Umbilical cord (tissue), 2 donors: ENCODE measurements around the gene IKZF4. TPM values are rescaled to one million over a fixed set of nuclear protein-coding genes. Genes with fewer than 3 reads are reported as not detected.
A peak's percentile ranks its signal among the peaks of the same experiment; 100 is the strongest.
"Not testable (repeated sequence)": the region's sequence is repeated elsewhere in the genome, so short reads cannot be mapped to it uniquely, and the experiment has no call there.

Experiments
- DNase-seq: peaks from one replicate; pipeline ENCODE4 v3.0.0-alpha.2; 2015; ENCODE audit warnings: low spot score
- total RNA-seq: library from RNA; depleted of rRNA; stranded (reverse); fragments of >200 nt; gene quantifications from one replicate; pipeline ENCODE4 v1.2.3, GENCODE V29; 2014; ENCODE audit warnings: low replicate concordance; ENCODE audit not compliant: insufficient read depth

The IKZF4 gene
- total RNA-seq, 1 donor from 2014 or later = 4.3 TPM

GRCh38 chr12:56040151-56040550 is 19.3 kb downstream of the IKZF4 start:
- DNase-seq = no peak

- no peak for DNase-seq
Measured at GRCh38 chr12:56040963-56041551, 20.2 kb downstream of the IKZF4 start.

- DNase-seq = peak; percentile 100
Measured at GRCh38 chr12:56041552-56042429, 20.9 kb downstream of the IKZF4 start, which contains the start of gene RPS26. RPS26 (plus strand) TSS chr12:56041918; CDS start chr12:56042167, 249 bp downstream.

DNA sequence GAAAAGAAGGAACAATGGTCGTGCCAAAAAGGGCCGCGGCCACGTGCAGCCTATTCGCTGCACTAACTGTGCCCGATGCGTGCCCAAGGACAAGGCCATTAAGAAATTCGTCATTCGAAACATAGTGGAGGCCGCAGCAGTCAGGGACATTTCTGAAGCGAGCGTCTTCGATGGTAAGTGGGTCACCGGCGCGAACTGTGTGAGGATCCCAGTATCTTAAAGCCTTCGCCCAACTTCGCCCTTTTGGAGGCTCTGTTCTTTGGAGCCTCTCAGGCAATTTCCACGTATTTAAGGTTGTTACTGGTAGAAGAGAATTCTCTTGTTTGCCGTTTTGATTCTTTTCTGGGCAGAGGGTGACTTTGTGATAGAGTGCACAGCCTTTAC is 21.6 kb downstream of the IKZF4 start:
- DNase-seq = not testable (repeated sequence)

- DNase-seq = no peak
Measured at GRCh38 chr12:56042843-56043242, 22.0 kb downstream of the IKZF4 start.

- DNase-seq = no peak
Measured at GRCh38 chr12:56046027-56046780, 25.4 kb downstream of the IKZF4 start.

- no peak for DNase-seq
Measured at GRCh38 chr12:56053407-56053893, 32.6 kb downstream of the IKZF4 start.

GRCh38 chr12:56059964-56060363 is 39.1 kb downstream of the IKZF4 start:
- not testable (repeated sequence) for DNase-seq

GRCh38 chr12:56061982-56062381 is 41.1 kb downstream of the IKZF4 start:
- DNase-seq = no peak

DNA sequence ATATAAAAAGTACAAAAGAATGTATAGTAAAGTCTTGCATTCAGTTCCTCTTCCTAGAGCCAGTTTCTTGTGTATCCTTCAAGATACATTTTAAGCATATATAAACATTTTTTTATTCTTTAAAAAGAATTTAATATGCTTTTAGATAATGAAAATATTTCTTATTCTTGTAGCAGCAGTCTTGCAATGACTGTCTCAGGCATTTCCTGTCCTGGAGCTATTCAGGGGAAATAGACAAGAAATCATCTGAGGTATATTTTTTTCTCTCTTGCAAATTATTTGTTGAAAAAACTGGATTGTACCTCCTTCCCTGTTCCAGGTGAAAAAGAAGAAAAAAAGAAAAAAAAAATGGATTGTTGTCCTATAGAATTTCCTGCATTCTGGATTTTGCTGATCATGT is 42.2 kb downstream of the IKZF4 start:
- no peak for DNase-seq

- no peak for DNase-seq
Measured at GRCh38 chr12:56071648-56072047, 50.8 kb downstream of the IKZF4 start.

DNA sequence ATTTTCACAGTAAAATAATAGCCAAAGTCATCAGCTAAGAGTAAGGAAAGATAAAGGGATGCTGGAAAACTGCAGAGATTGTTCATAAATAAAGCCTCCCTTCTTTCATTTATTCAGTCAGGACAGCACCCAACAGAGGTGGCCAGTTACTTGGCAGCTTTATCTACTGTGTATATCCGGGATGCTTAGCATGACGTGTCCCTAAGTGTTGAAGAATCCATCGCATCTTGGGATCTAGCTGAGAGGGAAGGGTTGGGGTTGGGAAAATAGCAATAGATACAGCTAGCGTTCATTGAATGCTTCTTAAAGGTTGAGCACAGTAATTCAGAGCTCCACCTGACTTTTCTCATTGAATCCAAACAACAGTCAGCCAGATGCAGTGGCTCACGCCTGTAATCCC is 53.6 kb downstream of the IKZF4 start:
- no peak for DNase-seq

- DNase-seq = not testable (repeated sequence)
Measured at GRCh38 chr12:56077966-56078365, 57.1 kb downstream of the IKZF4 start.

DNA sequence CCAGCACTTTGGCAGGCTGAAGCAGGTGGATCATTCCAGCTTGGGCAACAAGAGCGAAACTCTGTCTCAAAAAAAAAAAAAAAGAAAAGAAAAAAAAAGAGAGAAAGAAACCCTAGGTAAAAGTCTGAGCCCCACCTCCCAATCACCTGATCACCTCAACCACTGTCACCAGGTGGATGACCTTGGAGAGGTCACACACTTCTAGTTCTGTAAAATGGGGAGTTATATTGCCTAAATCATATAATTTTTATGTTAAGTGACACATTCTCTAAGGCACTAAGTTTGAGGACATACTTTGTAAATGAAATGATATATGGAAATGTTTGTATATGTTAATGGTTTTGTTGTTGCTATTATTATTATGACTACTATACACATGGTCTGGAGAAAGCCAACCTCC is 57.6 kb downstream of the IKZF4 start:
- DNase-seq = no peak

GRCh38 chr12:56078931-56079722 is 58.3 kb downstream of the IKZF4 start:
- peak; percentile 76 for DNase-seq

GRCh38 chr12:56079723-56080555 is 59.1 kb downstream of the IKZF4 start, which contains the start of gene ERBB3:
ERBB3 (plus strand) TSS chr12:56080165; CDS start chr12:56080301, 136 bp downstream.
- DNase-seq = peak; percentile 87

DNA sequence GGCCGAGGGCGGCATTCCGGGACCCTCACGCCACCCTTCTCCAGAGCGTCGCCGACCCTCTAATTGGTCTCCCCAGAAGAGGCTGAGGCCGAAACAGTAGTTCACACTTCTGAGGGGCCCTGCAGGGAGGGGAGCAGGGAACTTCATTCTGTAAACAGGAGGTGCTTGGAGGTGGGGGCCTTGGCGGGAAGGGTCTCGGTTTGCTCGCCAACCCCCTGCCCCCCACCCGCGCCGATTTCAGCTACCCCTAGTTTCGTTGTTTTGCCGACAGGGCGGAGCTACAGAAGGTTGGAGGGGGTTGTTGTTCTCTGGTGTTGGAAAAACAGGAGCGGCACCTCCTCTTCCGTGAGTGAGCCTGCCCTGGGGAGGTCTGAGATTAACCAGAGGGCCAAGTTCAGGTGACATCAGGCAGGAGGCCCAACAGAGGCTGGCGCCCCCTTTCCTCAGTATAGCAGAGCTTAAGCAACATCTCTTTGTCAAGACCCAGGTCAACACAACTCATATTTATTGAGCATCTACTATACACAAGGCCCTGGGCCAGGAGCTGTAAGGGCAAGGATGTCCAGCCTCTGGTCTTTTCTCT is 59.8 kb downstream of the IKZF4 start:
- DNase-seq = peak; percentile 36

GRCh38 chr12:56081393-56082347 is 60.8 kb downstream of the IKZF4 start:
- DNase-seq = no peak

GRCh38 chr12:56082382-56082781 is 61.5 kb downstream of the IKZF4 start:
- no peak for DNase-seq
